ENCODE data around the gene STK32B. TPM values are rescaled to one million over a fixed set of nuclear protein-coding genes. Genes with fewer than 3 reads are reported as not detected.

Gene STK32B
- total and polyA plus RNA-seq, 9 donors: 3.8 to 12.5 (median 5.8) TPM

GRCh38 chr4:5118994-5119835 lies 67.9 kb downstream of the STK32B start:
- H3K36me3 ChIP-seq (ENCODE audit: control insufficient read depth, insufficient read depth, low read length): no peaks in the 10 kb centered on the region
- H3K4me1 ChIP-seq (ENCODE audit: control insufficient read depth, insufficient read depth, low read length): peaks cover 21% of the 10 kb centered on the region
- H3K27ac ChIP-seq (ENCODE audit: low read length): no peak overlapping the region
- no peak overlapping the region for H3K4me3 ChIP-seq (ENCODE audit: low read length)
- WGBS (ENCODE audit: insufficient coverage): 53% methylated on average over 3 of the region's 11 CpGs
- DNase-seq: peak; percentile 75
- H3K27me3 ChIP-seq (ENCODE audit: control insufficient read depth, insufficient read depth, low read length): no peaks in the 10 kb centered on the region
- no peaks in the 10 kb centered on the region for H3K9me3 ChIP-seq (replicated peaks; ENCODE audit: control insufficient read depth, low read depth, low read length)

GRCh38 chr4:5120067-5120466 lies 68.8 kb downstream of the STK32B start:
- Histone ChIP-seq H3K27ac (ENCODE audit: low read length) (no peak overlapping the region), H3K36me3 (ENCODE audit: control insufficient read depth, insufficient read depth, low read length) (no peaks in the 10 kb centered on the region), H3K27me3 (ENCODE audit: control insufficient read depth, insufficient read depth, low read length) (no peaks in the 10 kb centered on the region), H3K4me3 (ENCODE audit: low read length) (no peak overlapping the region), H3K4me1 (ENCODE audit: control insufficient read depth, insufficient read depth, low read length) (peaks cover 19% of the 10 kb centered on the region), H3K9me3 (replicated peaks; ENCODE audit: control insufficient read depth, low read depth, low read length) (no peaks in the 10 kb centered on the region)
- DNase-seq: no peak
- 85% methylated on average over 6 of the region's 10 CpGs for WGBS (ENCODE audit: insufficient coverage)

- H3K27ac ChIP-seq (ENCODE audit: low read length): no peak overlapping the region
- H3K27me3 ChIP-seq (ENCODE audit: control insufficient read depth, insufficient read depth, low read length): no peaks in the 10 kb centered on the region
- no CpG with 5 or more reads among the region's 1 CpG for WGBS (ENCODE audit: insufficient coverage)
- no peak overlapping the region for H3K4me3 ChIP-seq (ENCODE audit: low read length)
- peaks cover 19% of the 10 kb centered on the region for H3K4me1 ChIP-seq (ENCODE audit: control insufficient read depth, insufficient read depth, low read length)
- H3K36me3 ChIP-seq (ENCODE audit: control insufficient read depth, insufficient read depth, low read length): no peaks in the 10 kb centered on the region
- no peak for DNase-seq
- H3K9me3 ChIP-seq (replicated peaks; ENCODE audit: control insufficient read depth, low read depth, low read length): no peaks in the 10 kb centered on the region
Measured at GRCh38 chr4:5120468-5120867, 69.2 kb downstream of the STK32B start.

GRCh38 chr4:5122114-5122513 lies 70.8 kb downstream of the STK32B start:
- WGBS (ENCODE audit: insufficient coverage): 96% methylated on average over 1 of the region's 1 CpG
- Histone ChIP-seq H3K4me1 (ENCODE audit: control insufficient read depth, insufficient read depth, low read length) (peaks cover 29% of the 10 kb centered on the region), H3K4me3 (ENCODE audit: low read length) (no peak overlapping the region), H3K36me3 (ENCODE audit: control insufficient read depth, insufficient read depth, low read length) (no peaks in the 10 kb centered on the region), H3K27me3 (ENCODE audit: control insufficient read depth, insufficient read depth, low read length) (no peaks in the 10 kb centered on the region), H3K9me3 (replicated peaks; ENCODE audit: control insufficient read depth, low read depth, low read length) (no peaks in the 10 kb centered on the region), H3K27ac (ENCODE audit: low read length) (no peak overlapping the region)
- DNase-seq: no peak

GRCh38 chr4:5124876-5125275 lies 73.6 kb downstream of the STK32B start:
- DNase-seq: no peak
- Histone ChIP-seq H3K36me3 (ENCODE audit: control insufficient read depth, insufficient read depth, low read length) (no peaks in the 10 kb centered on the region), H3K27me3 (ENCODE audit: control insufficient read depth, insufficient read depth, low read length) (no peaks in the 10 kb centered on the region), H3K4me3 (ENCODE audit: low read length) (no peak overlapping the region), H3K4me1 (ENCODE audit: control insufficient read depth, insufficient read depth, low read length) (peaks cover 28% of the 10 kb centered on the region), H3K9me3 (replicated peaks; ENCODE audit: control insufficient read depth, low read depth, low read length) (no peaks in the 10 kb centered on the region), H3K27ac (ENCODE audit: low read length) (no peak overlapping the region)
- no CpG with 5 or more reads among the region's 2 CpGs for WGBS (ENCODE audit: insufficient coverage)

GRCh38 chr4:5125321-5125720 lies 74.0 kb downstream of the STK32B start:
- WGBS (ENCODE audit: insufficient coverage): 73% methylated on average over 4 of the region's 5 CpGs
- Histone ChIP-seq H3K4me3 (ENCODE audit: low read length) (no peak overlapping the region), H3K27me3 (ENCODE audit: control insufficient read depth, insufficient read depth, low read length) (no peaks in the 10 kb centered on the region), H3K36me3 (ENCODE audit: control insufficient read depth, insufficient read depth, low read length) (no peaks in the 10 kb centered on the region), H3K27ac (ENCODE audit: low read length) (no peak overlapping the region), H3K4me1 (ENCODE audit: control insufficient read depth, insufficient read depth, low read length) (peaks cover 26% of the 10 kb centered on the region), H3K9me3 (replicated peaks; ENCODE audit: control insufficient read depth, low read depth, low read length) (no peaks in the 10 kb centered on the region)
- peak; percentile 46 for DNase-seq

GRCh38 chr4:5126231-5126630 lies 75.0 kb downstream of the STK32B start:
- Histone ChIP-seq H3K4me1 (ENCODE audit: control insufficient read depth, insufficient read depth, low read length) (peaks cover 26% of the 10 kb centered on the region), H3K4me3 (ENCODE audit: low read length) (no peak overlapping the region), H3K27me3 (ENCODE audit: control insufficient read depth, insufficient read depth, low read length) (no peaks in the 10 kb centered on the region), H3K36me3 (ENCODE audit: control insufficient read depth, insufficient read depth, low read length) (no peaks in the 10 kb centered on the region), H3K27ac (ENCODE audit: low read length) (no peak overlapping the region), H3K9me3 (replicated peaks; ENCODE audit: control insufficient read depth, low read depth, low read length) (no peaks in the 10 kb centered on the region)
- peak; percentile 73 for DNase-seq
- 50% methylated on average over 2 of the region's 5 CpGs for WGBS (ENCODE audit: insufficient coverage)

GRCh38 chr4:5126857-5127256 lies 75.6 kb downstream of the STK32B start:
- H3K4me1 ChIP-seq (ENCODE audit: control insufficient read depth, insufficient read depth, low read length): peaks cover 26% of the 10 kb centered on the region
- no peak for DNase-seq
- no peaks in the 10 kb centered on the region for H3K9me3 ChIP-seq (replicated peaks; ENCODE audit: control insufficient read depth, low read depth, low read length)
- H3K4me3 ChIP-seq (ENCODE audit: low read length): no peak overlapping the region
- no peaks in the 10 kb centered on the region for H3K36me3 ChIP-seq (ENCODE audit: control insufficient read depth, insufficient read depth, low read length)
- WGBS (ENCODE audit: insufficient coverage): 93% methylated on average over 2 of the region's 5 CpGs
- H3K27me3 ChIP-seq (ENCODE audit: control insufficient read depth, insufficient read depth, low read length): no peaks in the 10 kb centered on the region
- H3K27ac ChIP-seq (ENCODE audit: low read length): no peak overlapping the region

- Histone ChIP-seq H3K4me3 (ENCODE audit: low read length) (no peak overlapping the region), H3K4me1 (ENCODE audit: control insufficient read depth, insufficient read depth, low read length) (peaks cover 26% of the 10 kb centered on the region), H3K36me3 (ENCODE audit: control insufficient read depth, insufficient read depth, low read length) (no peaks in the 10 kb centered on the region), H3K27ac (ENCODE audit: low read length) (no peak overlapping the region), H3K9me3 (replicated peaks; ENCODE audit: control insufficient read depth, low read depth, low read length) (no peaks in the 10 kb centered on the region), H3K27me3 (ENCODE audit: control insufficient read depth, insufficient read depth, low read length) (no peaks in the 10 kb centered on the region)
- peak; percentile 72 for DNase-seq
- no CpG with 5 or more reads among the region's 7 CpGs for WGBS (ENCODE audit: insufficient coverage)
Measured at GRCh38 chr4:5127556-5127955, 76.3 kb downstream of the STK32B start.

GRCh38 chr4:5128569-5128968 lies 77.3 kb downstream of the STK32B start:
- no peak overlapping the region for H3K4me3 ChIP-seq (ENCODE audit: low read length)
- no peaks in the 10 kb centered on the region for H3K27me3 ChIP-seq (ENCODE audit: control insufficient read depth, insufficient read depth, low read length)
- H3K27ac ChIP-seq (ENCODE audit: low read length): no peak overlapping the region
- no peak for DNase-seq
- H3K9me3 ChIP-seq (replicated peaks; ENCODE audit: control insufficient read depth, low read depth, low read length): no peaks in the 10 kb centered on the region
- H3K4me1 ChIP-seq (ENCODE audit: control insufficient read depth, insufficient read depth, low read length): peaks cover 26% of the 10 kb centered on the region
- 35% methylated on average over 4 of the region's 5 CpGs for WGBS (ENCODE audit: insufficient coverage)
- H3K36me3 ChIP-seq (ENCODE audit: control insufficient read depth, insufficient read depth, low read length): no peaks in the 10 kb centered on the region

All from muscle of leg (tissue), 11 donors.